Fibroblast of skin of left quadriceps (primary cell): Measurements from ENCODE around the gene POLR2L.

Experiments
- DNase-seq, 2 experiments: peaks; one replicate each; pipeline ENCODE4 v3.0.0-alpha.2; 2013; ENCODE audit warnings: low read depth in 2 of 2

The POLR2L gene

DNA sequence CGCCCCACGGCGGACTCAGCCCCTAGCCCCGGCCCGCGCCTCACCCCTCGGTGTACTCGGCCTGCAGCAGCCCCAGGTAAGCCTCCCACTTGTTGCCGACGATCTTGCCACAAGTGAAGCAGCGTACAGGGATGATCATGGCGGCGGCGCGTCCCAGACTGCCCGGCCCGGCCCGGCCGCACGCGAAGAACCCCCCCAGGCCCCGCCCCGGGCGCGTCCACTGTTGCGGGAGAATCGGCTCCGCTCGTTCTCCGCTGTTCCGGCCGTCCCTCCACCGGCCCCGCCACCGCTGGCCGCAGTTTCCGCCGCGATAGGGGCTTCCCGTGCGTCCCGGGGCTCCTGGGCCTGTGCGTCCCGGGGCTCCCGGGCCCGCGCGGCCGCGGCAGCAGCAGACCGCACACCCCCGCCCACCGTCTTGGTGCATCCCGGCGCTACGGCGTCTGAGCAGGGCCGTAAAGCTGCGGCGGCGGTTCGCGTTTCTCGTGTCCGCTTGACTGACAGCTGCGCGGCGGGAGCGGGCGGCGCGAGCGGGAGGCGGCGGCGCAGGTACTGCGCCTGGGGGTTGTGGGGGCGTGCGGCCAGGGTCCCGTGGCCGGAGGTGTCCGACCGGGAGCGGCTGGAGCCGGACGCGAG, at the start of gene POLR2L, which contains the start of gene TSPAN4:
Gene POLR2L (minus strand): TSS at position 160 of the 633 bp plus-strand sequence. CDS start 21 bp downstream, at position 139.
Gene TSPAN4 (plus strand): TSS at position 483 of the 633 bp plus-strand sequence. CDS start 7,453 bp downstream, outside the sequence.
- DNase-seq = peak; percentile 70 to 73

DNA sequence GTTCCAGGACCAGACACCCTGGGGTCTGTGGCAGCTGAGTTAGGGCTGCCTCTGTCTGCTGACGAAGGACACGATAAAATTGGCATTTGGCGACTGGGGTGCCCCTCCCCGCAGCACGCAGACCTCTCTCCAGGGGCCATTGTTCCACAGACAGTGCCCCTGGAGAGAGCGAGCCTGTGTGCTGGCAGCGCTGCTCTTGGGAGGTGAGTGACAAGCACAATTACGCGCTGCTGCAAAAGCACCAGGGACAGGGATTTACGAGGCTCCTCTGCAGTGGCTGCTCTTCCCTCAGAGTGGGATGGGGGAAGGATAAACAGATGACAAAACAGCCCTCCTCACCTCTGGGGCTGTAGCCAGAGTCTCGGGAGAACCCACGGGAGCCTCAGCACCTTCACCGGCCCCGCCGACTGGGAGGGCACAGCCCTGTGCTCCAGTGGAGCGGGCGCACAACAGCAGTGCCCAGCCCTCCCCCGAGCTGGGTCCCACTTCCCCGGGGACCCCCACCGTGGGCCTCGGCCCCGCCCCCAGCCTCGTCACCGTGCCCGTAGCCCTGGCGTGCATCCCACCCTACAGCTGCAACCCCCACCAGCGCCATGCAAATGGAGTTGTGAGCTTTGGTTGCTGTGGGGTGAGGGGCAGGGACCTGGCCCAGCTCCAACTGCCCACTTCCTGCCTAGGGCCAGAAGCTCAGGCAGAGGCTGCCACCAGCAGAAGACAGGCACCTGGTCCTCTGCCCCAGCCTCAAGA, 48.6 kb upstream of the POLR2L start:
- no peak for DNase-seq

DNA sequence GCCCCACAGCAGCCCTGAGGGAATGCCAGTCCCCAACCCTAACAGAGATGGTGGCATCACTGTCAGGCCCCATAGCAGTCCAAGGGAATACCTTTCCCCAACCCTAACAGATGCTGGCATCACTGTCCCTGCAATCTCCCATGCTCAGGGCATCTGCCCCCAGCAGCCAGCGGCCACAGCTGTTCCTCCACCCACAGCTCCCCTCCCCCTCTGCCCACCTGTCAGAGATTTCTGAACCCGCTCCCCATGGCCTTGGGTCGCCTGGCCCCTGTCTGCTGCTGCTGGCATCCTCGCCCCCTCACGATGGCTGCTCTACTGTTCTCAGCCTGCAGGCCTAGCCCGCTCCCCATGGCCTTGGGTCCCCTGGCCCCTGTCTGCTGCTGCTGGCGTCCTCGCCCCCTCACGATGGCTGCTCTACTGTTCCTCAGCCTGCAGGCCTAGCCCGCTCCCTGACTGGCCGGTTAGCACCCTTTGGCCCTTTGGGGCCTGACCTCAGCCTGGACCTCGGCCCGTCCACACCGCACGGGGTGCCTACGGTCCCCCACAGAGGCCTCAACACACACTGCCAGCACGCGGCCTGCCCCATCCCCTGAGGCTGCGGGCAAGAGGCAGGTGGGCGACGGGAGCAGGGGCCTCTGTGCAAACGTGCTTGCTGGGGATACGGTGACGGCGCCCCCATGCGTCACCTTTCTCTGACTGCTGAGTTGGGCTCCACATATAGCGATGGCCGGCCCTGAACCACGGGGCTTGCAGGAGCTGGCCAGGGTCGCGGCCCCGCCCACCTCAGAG, 47.6 kb upstream of the POLR2L start:
- no peak for DNase-seq

DNA sequence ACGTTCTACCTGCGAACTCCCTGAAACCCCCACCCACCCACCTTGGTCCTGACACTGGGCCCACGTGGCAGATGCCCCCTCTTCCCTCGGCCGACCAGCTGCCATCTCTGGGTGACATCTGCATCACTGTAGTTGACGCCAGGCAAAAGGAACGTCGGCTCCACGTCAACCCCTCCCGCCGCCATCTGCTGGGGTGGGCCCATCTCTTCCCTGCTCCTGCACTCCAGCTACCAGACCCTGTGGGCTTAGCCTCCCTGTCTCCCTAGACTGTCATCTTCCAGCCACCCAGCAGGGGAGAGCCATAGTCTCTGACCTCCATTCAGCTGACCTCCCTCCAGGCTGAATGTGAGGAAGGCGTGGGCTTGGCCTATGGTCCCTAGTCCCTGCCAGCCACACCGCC, 46.9 kb upstream of the POLR2L start:
- DNase-seq = no peak

DNA sequence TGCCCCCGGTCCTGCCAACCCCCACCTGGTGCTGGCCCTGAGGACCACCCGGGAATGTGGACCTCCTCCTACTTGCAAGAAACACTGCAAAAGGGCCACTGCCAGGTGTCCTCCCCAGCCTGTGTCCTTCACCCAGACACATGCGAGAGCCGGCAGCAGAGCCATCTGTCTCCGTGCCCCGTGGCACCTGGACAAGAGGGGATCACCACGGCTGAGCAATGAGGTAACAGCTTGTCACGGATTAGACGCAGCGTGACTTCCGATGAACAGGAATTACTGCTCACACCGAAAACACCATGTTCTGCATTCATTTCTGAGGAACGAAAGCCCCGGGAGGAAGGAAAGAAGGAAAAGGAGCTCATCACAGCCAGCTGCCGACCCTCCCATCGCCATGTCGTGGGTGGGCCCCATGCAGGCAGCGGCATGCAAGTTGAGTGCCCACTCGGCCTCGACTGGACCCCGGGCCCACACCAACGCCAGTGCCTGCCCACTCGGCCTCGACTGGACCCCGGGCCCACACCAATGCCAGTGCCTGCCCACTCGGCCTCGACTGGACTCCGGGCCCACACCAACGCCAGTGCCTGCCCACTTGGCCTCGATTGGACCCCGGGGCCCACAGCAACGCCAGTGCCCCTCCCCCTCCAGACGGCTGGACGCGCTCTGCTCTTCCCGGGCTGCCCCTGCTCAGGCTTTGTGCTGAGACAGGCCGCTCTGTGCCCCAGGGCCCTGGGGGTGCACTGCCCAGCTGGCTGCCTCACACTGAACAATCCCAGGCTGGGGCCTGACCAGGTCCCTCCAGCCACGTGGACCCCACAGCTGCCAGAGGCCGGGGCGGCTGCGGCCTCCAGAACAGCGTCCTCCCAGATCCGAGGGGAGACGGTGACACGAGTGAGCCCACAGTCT, 46.2 kb upstream of the POLR2L start:
- no peak for DNase-seq

DNA sequence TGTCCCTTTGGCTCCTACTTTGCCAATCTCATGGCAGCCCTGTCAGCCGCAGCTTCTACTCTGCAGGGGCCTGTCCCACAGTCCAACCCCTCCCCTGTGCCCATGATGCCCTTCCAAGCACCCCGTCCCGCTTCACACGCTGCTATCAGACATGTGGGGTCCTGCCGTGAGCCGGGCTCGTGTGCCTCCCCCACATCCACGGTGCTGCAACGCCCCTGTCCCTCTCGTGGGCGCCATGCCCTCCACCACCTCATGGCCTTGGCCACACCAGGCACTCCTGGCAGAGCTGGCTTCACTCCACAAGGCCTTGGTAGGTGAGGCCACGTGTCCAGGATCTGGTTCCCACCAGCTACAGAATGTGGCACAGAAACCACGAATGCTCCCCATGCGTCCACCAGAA, 45.3 kb upstream of the POLR2L start:
- DNase-seq = no peak

DNA sequence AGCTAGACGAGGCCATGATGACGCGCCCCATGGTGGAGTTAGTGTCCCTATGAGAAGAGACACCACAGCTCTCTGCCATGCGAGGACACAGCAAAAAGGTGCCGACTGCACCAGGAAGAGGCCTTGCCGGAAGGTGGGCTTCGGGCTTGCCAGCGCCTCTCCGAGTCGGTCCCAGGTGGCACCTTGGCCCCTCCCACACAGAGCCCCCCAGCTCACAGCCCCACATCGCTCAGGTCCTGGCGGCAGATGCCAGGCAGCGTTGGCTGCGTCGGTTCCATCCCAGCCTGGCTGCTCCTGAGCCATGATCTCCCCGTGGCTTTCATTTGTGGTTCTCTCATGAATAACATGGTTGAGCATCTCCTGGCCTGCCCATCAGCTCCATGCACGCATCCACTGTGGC, 44.2 kb upstream of the POLR2L start:
- no peak for DNase-seq

GRCh38 chr11:884578-885070, 42.3 kb upstream of the POLR2L start:
- no peak for DNase-seq

GRCh38 chr11:883527-883926, 41.2 kb upstream of the POLR2L start:
- no peak for DNase-seq

GRCh38 chr11:882596-882995, 40.3 kb upstream of the POLR2L start:
- no peak for DNase-seq

GRCh38 chr11:880447-880846, 38.1 kb upstream of the POLR2L start:
- DNase-seq = no peak

DNA sequence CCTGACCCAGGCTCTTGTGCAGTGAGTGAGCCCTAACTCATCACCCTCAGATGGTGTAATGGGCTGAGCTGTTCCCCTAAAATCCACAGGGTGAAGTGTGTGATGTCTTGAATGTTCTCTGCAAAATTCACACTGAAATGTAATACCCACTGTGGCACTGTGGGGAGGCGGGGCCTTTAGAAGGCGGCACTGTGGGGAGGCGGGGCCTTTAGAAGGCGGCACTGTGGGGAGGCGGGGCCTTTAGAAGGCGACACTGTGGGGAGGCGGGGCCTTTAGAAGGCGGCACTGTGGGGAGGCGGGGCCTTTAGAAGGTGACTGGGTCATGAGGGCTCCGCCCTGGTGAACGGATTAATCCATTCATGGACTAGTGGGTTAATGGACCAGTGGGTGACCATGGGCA, 35.2 kb upstream of the POLR2L start:
- no peak for DNase-seq

DNA sequence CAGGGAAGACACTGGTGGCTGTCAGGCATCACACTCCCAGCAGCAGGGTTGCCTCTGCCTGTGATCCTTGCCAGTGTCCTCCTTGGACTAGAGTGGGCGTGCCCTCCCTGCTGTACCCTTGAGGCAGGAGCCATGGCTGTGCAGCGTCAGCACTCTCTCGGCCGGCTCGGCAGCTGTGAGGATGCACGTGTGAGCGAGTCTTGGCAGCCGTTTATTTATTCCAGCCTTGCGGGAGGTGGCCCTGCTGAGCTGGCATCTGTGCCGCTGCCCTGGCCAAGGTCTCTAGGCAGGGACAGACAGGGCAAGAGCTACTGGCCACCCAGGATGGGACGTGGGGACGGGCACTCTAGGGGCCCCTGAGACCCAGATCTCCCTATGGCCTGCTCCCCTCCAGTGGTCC, 34.2 kb upstream of the POLR2L start:
- no peak for DNase-seq

DNA sequence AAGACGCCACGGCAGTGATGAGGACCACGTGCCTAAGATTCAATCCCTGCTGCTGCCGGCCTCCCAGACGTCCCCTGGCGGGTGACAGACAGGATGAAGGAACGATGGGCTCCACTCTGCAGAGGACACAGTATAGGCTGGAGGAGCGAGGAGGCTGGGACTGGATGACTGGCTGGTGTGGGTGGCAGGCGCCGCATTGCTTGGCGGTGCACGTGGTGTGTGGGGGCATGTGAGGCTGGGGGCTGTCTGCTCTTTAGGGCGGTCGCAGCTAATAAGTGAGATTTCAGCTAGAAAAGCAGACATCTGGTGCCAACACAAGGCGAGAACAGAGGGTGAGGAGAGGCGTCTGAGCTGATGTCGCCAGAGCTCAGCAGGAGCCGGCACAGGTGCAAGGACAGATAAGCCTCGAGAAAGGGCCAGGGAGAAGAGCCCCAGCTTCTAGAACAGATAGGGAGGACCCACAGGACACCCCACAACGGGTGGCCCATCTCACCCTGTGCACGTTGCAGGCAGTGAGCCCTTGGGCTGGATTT, 33.5 kb upstream of the POLR2L start:
- DNase-seq = no peak

- DNase-seq = no peak
These were observed 32.9 kb upstream of the POLR2L start for GRCh38 chr11:875203-875602.

DNA sequence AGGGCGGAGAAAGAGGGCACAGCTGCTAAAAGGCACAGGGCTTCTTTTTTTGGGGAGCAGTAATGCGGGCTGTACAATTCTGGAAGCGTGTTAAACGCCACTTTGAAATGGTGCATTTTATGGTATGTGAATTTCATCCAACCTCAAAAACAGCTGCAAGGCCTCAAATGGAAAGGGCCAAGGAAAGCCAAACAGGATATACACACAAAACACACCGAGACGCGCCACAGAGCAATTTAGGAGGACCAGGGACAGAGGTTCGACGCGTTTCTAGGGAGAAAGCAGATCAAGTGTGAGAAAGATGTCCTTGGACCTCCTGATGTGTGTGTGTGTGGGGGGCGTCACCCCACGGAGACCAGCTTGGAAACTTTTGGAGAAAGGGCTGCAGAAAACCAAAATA, 31.4 kb upstream of the POLR2L start:
- DNase-seq = no peak

DNA sequence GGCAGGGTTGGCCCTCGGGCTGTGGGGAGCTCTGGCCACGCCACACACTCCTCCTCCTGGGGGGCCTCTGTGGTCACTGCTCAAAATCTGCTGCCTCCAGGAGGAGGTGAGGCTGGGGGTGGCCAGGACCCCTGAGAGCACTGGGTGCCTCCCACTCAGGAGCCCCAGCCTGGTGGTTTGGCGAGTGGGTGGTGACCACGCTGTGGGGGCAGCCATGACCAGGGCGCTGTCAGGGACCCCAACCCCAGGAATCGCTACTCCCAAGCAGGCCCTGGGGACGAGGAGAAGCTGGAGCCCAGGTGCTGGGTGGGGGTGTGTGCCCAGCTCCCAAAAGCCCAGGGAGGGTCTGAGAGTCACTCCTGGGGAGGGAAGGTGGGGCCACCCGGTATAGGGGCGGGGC, 30.5 kb upstream of the POLR2L start:
- DNase-seq = no peak

DNA sequence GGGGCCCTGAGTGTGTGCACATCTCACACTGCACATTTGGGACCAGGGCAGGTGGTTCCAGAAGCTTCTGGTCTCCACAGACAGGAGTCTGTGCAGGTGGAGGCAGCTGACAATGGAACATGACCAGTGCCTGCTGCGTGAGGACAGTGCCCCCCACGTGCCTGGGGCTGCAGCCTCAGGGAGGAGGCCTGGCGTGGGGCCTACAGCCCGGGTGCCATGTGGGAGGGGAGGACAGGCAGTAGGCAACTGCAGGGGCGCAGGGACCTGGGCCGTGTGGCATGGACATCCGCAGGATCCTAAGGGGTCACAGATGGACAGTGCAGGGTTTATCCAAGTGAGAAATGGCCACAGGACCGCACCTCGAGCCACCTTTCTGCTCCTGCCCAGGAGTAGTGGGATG, 29.1 kb upstream of the POLR2L start:
- no peak for DNase-seq

- no peak for DNase-seq
These were observed 28.1 kb upstream of the POLR2L start for GRCh38 chr11:870418-870817.

DNA sequence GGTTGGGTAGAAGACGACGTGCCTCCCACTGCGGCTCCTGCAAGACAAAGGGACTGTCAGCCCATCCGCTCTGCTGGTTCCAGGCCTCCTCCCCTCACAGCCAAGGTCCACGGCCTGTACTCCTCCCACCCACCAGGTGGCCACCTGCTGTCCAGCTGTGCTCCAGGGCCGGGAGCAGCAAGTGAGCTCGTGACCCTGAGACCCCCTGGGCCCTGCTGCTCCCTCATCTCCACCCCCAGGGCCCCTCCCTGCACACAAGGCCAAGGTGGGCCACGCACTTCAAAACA, 27.7 kb upstream of the POLR2L start:
- DNase-seq = no peak

DNA sequence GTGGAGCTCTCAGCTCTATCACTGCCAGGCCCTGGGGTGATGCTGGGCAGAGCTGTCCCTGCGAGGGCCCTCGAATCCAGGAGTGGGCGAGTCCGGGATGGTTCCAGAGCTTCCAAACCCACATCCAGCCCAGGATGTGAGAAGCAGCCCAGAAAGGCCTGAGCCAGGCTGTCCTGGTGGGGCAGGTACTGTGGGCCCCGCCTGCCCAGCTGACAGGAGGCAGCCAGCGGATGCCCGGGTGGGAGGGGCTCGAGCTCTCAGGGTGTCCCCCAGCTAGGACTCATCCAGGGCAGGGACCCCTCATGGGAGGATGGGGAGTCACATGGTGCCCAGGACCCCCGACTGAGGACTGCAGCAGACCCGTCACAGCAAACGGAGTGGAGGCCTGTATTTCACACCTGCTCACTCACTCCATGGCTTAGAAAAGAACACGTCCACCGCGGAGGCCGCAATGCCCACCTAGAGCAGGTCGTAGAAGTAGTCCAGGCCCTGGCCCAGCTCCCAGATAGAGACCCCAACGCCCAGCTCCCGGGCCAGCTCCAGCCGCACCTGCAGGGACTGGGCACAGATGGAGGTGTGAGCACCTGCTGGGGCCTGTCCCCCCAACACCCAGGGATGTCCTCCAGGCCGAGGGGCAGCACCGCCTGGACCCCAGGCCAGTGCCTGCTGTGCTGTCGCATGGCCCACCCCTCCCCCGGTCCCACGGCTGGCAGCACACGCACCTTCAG, 27.2 kb upstream of the POLR2L start:
- no peak for DNase-seq
